DMS53 treated with DMSO at 0.1 percent for 48 hours (cell line): ENCODE measurements around the gene IL5RA.

Experiments used
- DNase-seq: peaks from one replicate; lab custom pipeline; 2025; ENCODE audit not compliant: unreplicated experiment; lab: John Stamatoyannopoulos, UW

Gene IL5RA

DNA sequence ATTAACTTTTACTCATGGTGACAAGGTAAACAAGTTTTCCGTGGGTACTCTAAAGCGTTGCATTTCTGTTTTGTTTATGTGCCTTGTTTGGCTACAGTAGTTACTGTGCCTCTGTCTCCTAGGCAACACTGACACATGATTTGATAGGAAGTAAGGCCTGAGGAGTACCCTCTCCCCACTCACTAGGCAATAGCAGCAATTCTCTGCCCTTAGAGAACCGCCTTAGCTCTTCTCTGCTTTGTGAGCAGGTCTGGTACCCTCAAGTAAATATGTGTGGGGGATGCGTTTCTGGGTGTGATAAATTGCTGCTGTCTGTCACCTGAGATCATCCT is at the start of gene IL5RA:
Gene IL5RA, minus strand, starts transcription at position 76 of the 332 bp plus-strand sequence. CDS start 5,390 bp downstream, outside the sequence.
- peak; percentile 4 for DNase-seq

DNA sequence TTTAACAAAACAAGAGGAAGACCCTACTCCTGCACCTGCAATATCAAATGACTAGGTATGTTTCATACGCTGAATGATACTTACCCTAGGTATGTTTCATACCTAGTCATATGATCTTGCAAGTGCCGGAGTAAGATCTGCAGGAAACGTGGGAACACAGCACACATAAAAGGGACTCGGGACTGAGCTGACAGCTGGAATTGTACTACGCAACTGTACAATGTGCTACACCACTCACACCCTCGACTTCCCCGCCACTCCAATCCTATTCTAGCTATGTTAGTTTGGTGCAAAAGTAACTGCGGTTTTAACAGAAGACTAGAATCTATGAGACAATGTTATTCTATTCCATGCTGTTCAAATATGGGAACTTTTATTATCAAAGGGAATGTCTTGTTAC is 47.3 kb upstream of the IL5RA start:
- no peak for DNase-seq

DNA sequence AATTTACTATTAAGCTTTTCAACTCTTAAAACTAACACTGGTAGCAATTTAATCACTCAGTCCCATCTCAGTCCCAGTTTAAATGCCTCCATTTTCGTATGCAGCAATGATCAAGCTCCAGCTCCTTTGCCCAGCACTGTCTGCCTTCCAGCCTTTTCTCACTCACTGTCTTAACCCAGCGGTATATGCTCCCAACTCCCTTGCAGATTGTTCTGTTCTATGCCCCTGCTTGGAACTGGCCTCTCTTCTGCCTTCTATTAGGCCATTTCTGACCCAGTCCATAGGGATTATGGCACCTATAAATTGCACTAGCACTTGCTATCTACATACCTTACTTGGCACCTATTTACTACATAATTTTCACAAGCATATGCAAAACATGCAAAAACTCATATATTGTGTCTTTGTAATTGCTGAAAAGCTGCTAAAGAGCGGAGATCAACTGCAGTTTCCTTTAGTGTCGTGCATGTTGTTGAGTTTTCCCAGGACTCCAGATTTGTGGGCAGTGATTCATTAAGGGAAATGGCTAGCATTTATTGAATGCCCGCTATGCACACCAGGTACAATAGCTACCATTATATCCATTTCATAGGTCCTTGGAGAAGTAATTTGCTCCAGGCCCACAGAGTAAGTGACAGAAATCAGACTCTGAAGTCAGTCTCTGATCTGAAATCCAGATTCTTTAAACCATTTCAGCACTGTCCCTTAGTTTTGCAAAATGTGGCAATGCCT is 44.9 kb upstream of the IL5RA start:
- no peak for DNase-seq

DNA sequence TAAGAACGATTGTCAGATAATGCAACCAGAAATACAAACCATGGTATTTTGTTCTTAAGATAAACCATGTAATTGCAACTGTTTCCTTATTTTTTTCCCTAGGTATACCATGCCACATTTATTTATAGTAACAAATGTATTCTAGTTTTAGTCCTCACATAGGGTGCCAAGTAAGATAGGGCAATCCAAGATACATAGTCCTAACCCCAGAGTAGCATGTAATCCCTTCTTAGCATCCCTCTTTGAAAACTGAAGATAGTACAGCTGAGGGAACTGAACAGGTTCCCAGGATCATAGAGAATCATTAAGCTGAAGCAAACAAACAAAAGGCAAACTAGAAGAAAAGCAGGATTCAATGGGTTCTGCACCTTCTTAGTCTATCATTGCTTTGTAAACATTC is 41.3 kb upstream of the IL5RA start:
- no peak for DNase-seq

DNA sequence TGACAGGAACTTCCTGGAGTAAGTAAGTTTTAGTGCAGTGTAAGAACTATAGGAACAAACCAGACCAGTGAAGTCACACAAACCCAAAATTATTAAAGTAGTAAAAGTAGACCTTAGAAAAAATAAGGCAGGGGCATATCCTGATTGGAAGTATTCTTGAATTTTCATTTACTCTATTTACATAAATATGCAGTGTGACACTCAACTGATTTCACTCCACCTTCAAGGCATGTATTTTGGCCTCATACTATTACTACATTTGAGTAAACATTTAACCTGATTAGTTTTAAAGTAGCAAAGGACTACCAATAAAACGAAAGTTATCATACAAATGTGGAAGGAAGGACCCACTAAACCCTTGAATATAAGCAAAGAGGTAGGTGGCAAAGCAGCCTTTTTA is 39.4 kb upstream of the IL5RA start:
- DNase-seq = no peak

GRCh38 chr3:3145831-3146230 is 35.7 kb upstream of the IL5RA start:
- no peak for DNase-seq

DNA sequence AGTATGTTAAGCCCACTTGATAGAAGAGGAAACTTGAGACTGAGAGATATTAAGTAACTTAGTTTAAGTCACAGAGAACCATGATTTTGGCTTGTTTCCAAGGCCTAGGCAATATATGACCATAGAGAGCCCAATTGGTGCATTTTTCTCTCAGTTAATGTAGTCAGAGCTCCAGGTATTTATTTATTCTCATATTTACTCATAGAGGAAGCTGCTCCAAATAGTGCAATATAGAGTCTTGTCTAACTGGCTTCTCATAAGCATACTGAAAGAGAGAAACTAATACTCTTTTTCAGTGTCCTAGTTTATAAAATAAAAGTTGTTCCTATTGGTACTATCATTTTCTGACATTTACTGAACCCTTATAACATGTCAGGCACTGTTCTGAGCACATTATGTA is 31.8 kb upstream of the IL5RA start:
- no peak for DNase-seq

GRCh38 chr3:3137526-3137925 is 27.4 kb upstream of the IL5RA start:
- DNase-seq = no peak

DNA sequence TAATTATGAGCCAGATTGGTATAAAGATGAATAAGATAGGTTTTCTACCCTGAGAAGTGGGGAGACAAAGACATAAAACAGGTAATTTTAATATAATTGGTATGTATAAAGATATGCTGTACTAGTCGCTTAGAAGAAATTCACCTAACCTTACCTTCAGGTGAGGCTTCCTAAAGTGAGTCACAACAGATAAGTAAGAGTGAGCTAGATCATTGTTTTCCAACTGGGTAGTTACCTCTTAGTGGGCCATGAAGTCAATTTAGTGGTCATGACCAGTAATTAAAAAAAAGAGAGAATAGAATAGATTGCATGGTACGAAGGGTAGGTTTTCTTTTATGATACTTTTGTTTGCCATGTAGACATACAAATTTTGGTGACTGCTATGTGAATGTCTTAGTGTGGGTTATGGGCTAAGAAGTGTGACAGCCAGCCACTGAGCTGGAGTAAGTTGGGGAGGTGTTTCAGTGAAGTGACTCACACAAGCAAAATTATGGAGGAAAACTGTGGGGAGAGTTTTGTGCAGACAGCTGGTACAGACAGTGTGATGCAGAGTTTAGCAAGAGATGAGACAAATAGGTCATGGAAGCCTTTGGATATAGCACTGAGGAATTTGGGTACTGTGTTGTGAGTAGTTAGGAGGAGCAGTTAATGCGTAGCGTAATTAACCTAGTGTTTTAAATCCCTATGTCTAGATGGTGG is 24.7 kb upstream of the IL5RA start:
- DNase-seq = no peak

DNA sequence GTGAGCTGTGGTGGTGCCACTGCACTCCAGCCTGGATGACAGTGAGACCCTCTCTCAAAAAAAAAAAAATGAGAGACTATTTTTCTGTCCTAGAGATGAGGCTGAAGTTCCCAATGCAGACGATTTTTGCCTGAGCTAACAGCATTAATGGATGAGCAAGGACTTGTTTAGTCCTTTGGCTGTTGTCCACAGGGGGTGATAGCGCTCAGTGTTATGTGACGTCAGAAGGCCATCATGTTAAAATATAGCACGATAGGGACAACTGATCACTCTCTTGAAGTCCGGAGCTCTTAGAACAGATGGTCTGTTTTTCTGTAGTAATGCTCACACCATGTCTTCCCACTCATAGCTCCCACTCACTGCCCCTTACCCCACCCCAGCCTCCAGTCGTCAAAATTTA is 23.3 kb upstream of the IL5RA start:
- DNase-seq = no peak

- DNase-seq = no peak
Measured at GRCh38 chr3:3129579-3129978, 19.4 kb upstream of the IL5RA start.

DNA sequence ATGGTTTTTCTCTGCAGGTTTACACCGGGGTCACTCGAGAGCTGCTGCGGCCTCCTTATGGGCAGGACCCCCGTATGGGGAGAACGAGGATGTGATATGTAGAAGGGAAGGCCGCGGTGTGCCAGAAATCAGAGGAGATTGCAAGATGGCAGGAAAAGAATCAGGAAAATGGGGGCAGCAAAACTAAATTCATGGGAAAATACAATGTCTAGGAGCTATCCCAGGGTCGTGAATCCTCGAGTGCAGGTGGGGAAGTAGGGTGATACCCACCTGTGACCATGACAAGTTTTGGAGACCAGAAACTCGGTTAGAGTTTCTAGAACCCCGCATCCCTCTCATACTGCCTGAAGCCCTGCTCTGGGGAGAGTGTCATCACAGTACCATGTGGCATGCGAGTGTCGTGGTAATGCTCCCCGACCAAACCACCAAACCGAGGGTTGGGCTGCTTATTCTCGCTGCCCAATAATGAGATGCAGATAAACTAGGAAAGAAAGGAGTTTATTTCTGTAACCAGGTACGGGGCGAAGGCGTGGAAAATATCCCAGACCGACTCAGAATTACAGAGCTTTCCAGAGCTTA is 17.3 kb upstream of the IL5RA start:
- no peak for DNase-seq

GRCh38 chr3:3126477-3127431 is 16.6 kb upstream of the IL5RA start, which contains the start of gene TRNT1:
Gene TRNT1, plus strand, starts transcription at chr3:3126940. Its CDS starts 2,101 bp downstream, at chr3:3129041.
- peak; percentile 27 for DNase-seq

GRCh38 chr3:3125977-3126376 is 15.8 kb upstream of the IL5RA start:
- no peak for DNase-seq

GRCh38 chr3:3119393-3119851 is 9.2 kb upstream of the IL5RA start:
- no peak for DNase-seq

DNA sequence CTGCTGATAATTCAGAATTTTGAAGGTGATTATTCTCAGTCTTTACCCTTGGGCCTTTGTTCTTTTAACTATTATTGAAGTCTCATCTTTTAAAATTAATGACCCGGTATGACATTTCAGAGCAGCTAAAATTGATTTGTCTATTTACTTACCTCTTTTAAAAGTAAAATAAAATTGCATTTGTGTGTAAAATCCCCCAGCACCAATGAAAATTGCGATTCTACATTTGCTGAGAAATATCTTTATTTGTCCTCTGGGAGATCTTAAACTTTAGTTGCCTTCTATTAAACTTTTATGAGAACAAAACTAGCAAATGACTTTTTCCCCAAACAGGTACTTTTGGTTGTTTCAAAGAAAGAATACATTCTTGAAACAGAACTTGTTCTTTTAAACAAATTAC is 7.5 kb upstream of the IL5RA start:
- DNase-seq = no peak

GRCh38 chr3:3113042-3113709 is 3.0 kb upstream of the IL5RA start:
- DNase-seq = no peak

DNA sequence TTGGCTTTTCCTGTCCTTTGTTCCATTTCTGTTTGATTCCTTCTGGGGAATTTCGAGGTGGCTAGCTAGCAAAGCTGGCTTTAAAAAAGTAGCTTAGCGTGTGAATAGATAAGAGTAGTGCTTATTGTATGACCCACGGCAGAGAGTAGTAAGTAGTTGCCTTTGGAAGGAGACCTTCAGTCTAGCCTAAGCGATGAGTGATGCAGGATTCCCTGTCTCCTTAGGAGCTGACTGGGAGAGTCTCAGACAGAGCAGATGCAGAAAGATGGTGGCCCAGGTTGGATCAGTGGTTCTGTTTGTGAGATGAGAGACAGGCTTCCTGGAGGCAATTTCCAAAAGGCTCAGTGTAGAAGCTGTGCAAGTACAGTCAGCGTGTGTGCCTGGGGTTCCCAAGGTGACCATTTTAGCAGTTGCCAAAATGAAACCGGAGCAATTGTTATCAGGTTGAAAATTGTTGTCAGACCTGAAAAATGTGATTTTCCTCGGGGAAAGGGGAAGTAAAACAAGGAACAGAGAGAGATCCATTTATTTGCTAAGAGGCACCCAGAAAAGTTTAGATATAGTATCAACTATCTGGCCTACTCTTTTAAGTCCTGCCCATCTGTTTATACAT is 681 bp upstream of the IL5RA start:
- no peak for DNase-seq

- no peak for DNase-seq
Measured at GRCh38 chr3:3109407-3110298, 521 bp downstream of the IL5RA start.
